Trophoblast cell (in vitro differentiated cells and primary cell): Measurements from ENCODE around the gene DGKD.

Experiments used
- DNase-seq, 2 donors: peaks; one replicate each; pipeline ENCODE4 v3.0.0-alpha.2; 2016
- H2AFZ ChIP-seq: 2 replicates; pipeline ENCODE4 v1.6.1; 2013; ENCODE audit warnings: low read length, moderate library complexity, mild to moderate bottlenecking; ENCODE audit not compliant: insufficient read depth, poor library complexity
- H2AK5ac ChIP-seq: 2 replicates; pipeline ENCODE4 v1.6.1; 2013; ENCODE audit warnings: mild to moderate bottlenecking, low read length
- H2BK120ac ChIP-seq: 2 replicates; pipeline ENCODE4 v1.6.1; 2013; ENCODE audit warnings: low read length, mild to moderate bottlenecking, moderate library complexity; ENCODE audit not compliant: insufficient read depth, poor library complexity
- H2BK12ac ChIP-seq: 2 replicates; pipeline ENCODE4 v1.6.1; 2013; ENCODE audit warnings: mild to moderate bottlenecking, low read length, moderate library complexity
- H2BK5ac ChIP-seq: 2 replicates; pipeline ENCODE4 v1.6.1; 2013; ENCODE audit warnings: low read length, low read depth, moderate library complexity, mild to moderate bottlenecking; ENCODE audit not compliant: poor library complexity
- H3K14ac ChIP-seq: 2 replicates; pipeline ENCODE4 v1.6.1; 2013; ENCODE audit warnings: mild to moderate bottlenecking, low read length
- H3K18ac ChIP-seq: 2 replicates; pipeline ENCODE4 v1.6.1; 2013; ENCODE audit warnings: mild to moderate bottlenecking, low read length
- H3K23ac ChIP-seq: 2 replicates; pipeline ENCODE4 v1.6.1; 2013; ENCODE audit warnings: low read length
- H3K27ac ChIP-seq: 2 replicates; pipeline ENCODE4 v1.5.1; 2013; ENCODE audit warnings: low read depth, mild to moderate bottlenecking, inconsistent platforms, low read length, moderate library complexity
- H3K27me3 ChIP-seq: 2 replicates; pipeline ENCODE4 v1.6.1; 2013; ENCODE audit warnings: inconsistent platforms, mild to moderate bottlenecking, low read length, moderate library complexity; ENCODE audit not compliant: insufficient read depth
- H3K36me3 ChIP-seq, 2 experiments: 1 replicate in 1 of 2; 2 replicates in 1 of 2; pipeline ENCODE4 v1.6.1; 2013; ENCODE audit warnings: low read length in 2 of 2, mild to moderate bottlenecking in 2 of 2, moderate library complexity in 1 of 2; ENCODE audit not compliant: insufficient read depth in 2 of 2, control insufficient read depth in 1 of 2
- H3K4ac ChIP-seq: 2 replicates; pipeline ENCODE4 v1.6.1; 2013; ENCODE audit warnings: low read depth, mild to moderate bottlenecking, low read length, moderate library complexity
- H3K4me1 ChIP-seq, 2 experiments: 1 replicate in 1 of 2; 2 replicates in 1 of 2; pipeline ENCODE4 v1.6.1; 2013; ENCODE audit warnings: low read length in 2 of 2, mild to moderate bottlenecking in 2 of 2, moderate library complexity in 1 of 2; ENCODE audit not compliant: insufficient read depth in 2 of 2, control insufficient read depth in 1 of 2
- H3K4me2 ChIP-seq: 2 replicates; pipeline ENCODE4 v1.6.1; 2013; ENCODE audit warnings: inconsistent platforms, mild to moderate bottlenecking, low read length, moderate library complexity
- H3K4me3 ChIP-seq: 2 replicates; pipeline ENCODE4 v1.5.1; 2013; ENCODE audit warnings: mild to moderate bottlenecking, low read depth, low read length, inconsistent platforms
- H3K79me1 ChIP-seq: one replicate; pipeline ENCODE4 v1.6.1; 2013; ENCODE audit warnings: low read length
- H3K79me2 ChIP-seq: 2 replicates; pipeline ENCODE4 v1.6.1; 2013; ENCODE audit warnings: low read length, mild to moderate bottlenecking; ENCODE audit not compliant: control insufficient read depth, insufficient read depth, poor library complexity
- H3K9ac ChIP-seq: 2 replicates; pipeline ENCODE4 v1.6.1; 2013; ENCODE audit warnings: mild to moderate bottlenecking, low read length
- H3K9me3 ChIP-seq: 2 replicates; pipeline ENCODE4 v1.6.1; 2013; ENCODE audit warnings: low read depth, mild to moderate bottlenecking, control low read depth, inconsistent platforms, low read length; ENCODE audit not compliant: insufficient read depth
- H4K12ac ChIP-seq: 2 replicates; pipeline ENCODE4 v1.6.1; 2013; ENCODE audit warnings: low read depth, mild to moderate bottlenecking, low read length, moderate library complexity
- H4K8ac ChIP-seq: 2 replicates; pipeline ENCODE4 v1.6.1; 2013; ENCODE audit warnings: low read depth, mild to moderate bottlenecking, low read length, moderate library complexity
- H4K91ac ChIP-seq: one replicate; pipeline ENCODE4 v1.6.1; 2013; ENCODE audit warnings: low read depth, mild to moderate bottlenecking, low read length, moderate library complexity
- WGBS: extraction: QIAGEN DNeasy Blood & Tissue Kit; methylation state at CpG from one replicate; pipeline ENCODE4 v1.1.7; 2013; ENCODE audit warnings: missing lambda C conversion rate; ENCODE audit not compliant: insufficient read length, insufficient coverage; ENCODE audit errors: extremely low coverage; 5-methylcytosine and 5-hydroxymethylcytosine counted together

Gene DGKD

DNA sequence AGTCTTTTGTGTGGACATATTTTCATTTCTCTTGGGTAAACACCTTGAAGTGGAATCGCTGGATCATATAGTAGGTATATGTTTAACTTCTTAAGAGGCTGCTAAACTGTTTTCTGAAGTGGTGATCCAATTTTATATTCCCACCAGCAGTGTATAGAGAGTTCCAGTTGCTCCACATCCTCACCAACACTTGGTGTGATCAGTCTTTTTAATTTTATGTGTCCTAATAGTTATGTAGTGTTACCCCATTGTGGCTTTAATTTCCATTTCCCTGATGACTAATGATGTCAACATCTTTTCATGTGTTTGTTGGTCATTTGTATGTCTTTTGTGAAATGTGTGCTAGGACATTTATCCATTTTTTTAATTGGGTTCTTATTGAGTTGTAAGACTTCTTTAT is 56.9 kb downstream of the DGKD start:
- Histone ChIP-seq H2BK5ac (no peak overlapping the region), H2AK5ac (no peak overlapping the region), H3K23ac (no peak overlapping the region), H2BK12ac (no peak overlapping the region), H3K27ac (no peak overlapping the region), H3K4me3 (no peak overlapping the region), H3K4me2 (no peak overlapping the region), H3K9ac (no peak overlapping the region), H4K91ac (no peak overlapping the region), H2BK120ac (no peak overlapping the region), H3K4me1 (peaks cover 7 to 8% of the 10 kb centered on the region in 2 experiments), H3K18ac (no peak overlapping the region), H3K14ac (no peak overlapping the region), H3K36me3 (no peaks in the 10 kb centered on the region), H3K79me1 (no peaks in the 10 kb centered on the region), H3K4ac (no peak overlapping the region), H3K9me3 (no peaks in the 10 kb centered on the region), H4K12ac (no peak overlapping the region), H4K8ac (no peak overlapping the region), H2AFZ (no peak overlapping the region), H3K79me2 (no peaks in the 10 kb centered on the region), H3K27me3 (no peaks in the 10 kb centered on the region)
- WGBS: no CpG with 5 or more reads among the region's 1 CpG
- no peak for DNase-seq

GRCh38 chr2:233412405-233412804 is 58.1 kb downstream of the DGKD start:
- Histone ChIP-seq H3K4me3 (no peak overlapping the region), H3K23ac (no peak overlapping the region), H2AFZ (no peak overlapping the region), H3K79me1 (no peaks in the 10 kb centered on the region), H3K27ac (no peak overlapping the region), H3K4me2 (no peak overlapping the region), H3K9me3 (no peaks in the 10 kb centered on the region), H3K18ac (no peak overlapping the region), H4K8ac (no peak overlapping the region), H2BK5ac (no peak overlapping the region), H3K79me2 (no peaks in the 10 kb centered on the region), H2BK120ac (no peak overlapping the region), H3K4ac (no peak overlapping the region), H2BK12ac (no peak overlapping the region), H2AK5ac (no peak overlapping the region), H3K9ac (no peak overlapping the region), H3K36me3 (no peaks in the 10 kb centered on the region), H3K4me1 (peaks cover 7 to 8% of the 10 kb centered on the region in 2 experiments), H4K12ac (no peak overlapping the region), H4K91ac (no peak overlapping the region), H3K14ac (no peak overlapping the region), H3K27me3 (no peaks in the 10 kb centered on the region)
- WGBS: no CpG with 5 or more reads among the region's 3 CpGs
- DNase-seq: no peak

- Histone ChIP-seq H3K14ac (no peak overlapping the region), H3K23ac (no peak overlapping the region), H3K27ac (no peak overlapping the region), H4K8ac (no peak overlapping the region), H3K27me3 (no peaks in the 10 kb centered on the region), H2AFZ (no peak overlapping the region), H2BK12ac (no peak overlapping the region), H3K18ac (no peak overlapping the region), H3K79me2 (no peaks in the 10 kb centered on the region), H3K36me3 (no peaks in the 10 kb centered on the region), H2AK5ac (no peak overlapping the region), H2BK120ac (no peak overlapping the region), H3K79me1 (no peaks in the 10 kb centered on the region), H4K91ac (no peak overlapping the region), H3K4me3 (no peak overlapping the region), H2BK5ac (no peak overlapping the region), H3K9me3 (no peaks in the 10 kb centered on the region), H3K4ac (no peak overlapping the region), H3K4me1 (peaks cover 7 to 8% of the 10 kb centered on the region in 2 experiments), H4K12ac (no peak overlapping the region), H3K9ac (no peak overlapping the region), H3K4me2 (no peak overlapping the region)
- no peak for DNase-seq
- WGBS: no CpG with 5 or more reads among the region's 4 CpGs
These were observed 58.8 kb downstream of the DGKD start for GRCh38 chr2:233413046-233413445.

DNA sequence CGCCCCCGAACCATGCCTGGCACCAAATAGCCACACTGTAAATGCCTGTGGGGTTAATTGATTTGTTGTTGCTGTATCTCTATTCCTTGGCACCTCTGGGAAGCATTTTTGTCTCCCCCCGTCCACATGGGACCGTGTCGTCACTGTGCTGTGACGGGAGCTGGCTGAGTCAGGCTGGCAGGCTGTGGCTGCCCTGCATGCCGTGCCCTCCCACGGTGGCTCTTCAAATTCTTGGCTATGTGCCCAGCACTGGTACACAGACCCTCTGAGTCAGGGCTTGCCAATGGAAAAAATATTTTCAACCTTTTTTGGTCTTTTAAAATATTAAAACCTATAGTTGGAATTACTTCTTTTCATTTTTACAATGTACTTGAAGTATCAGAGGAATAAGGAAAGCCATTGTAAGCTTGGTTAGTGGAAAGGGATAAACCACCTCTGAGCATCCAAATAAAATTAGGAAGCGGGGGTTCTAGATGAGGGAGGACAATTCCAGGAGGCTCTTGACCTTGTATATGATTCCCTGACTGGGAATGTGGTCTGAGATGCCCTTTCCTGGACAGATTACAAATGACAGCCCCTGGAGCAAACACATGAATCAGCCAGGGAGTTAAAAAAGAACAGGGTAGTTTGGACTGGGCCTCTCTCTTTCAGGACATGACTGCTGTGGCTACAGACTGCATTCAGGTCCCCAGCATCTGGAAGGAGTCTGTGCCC is 59.4 kb downstream of the DGKD start:
- Histone ChIP-seq H4K8ac (no peak overlapping the region), H3K4me1 (peaks cover 7 to 8% of the 10 kb centered on the region in 2 experiments), H3K79me2 (no peaks in the 10 kb centered on the region), H3K4me3 (no peak overlapping the region), H4K91ac (no peak overlapping the region), H2BK120ac (no peak overlapping the region), H3K9me3 (no peaks in the 10 kb centered on the region), H3K27me3 (no peaks in the 10 kb centered on the region), H3K79me1 (no peaks in the 10 kb centered on the region), H2AK5ac (peak overlapping the region; percentile 34), H2BK12ac (no peak overlapping the region), H3K4ac (peak overlapping the region; percentile 4), H3K18ac (peak overlapping the region; percentile 46), H2AFZ (no peak overlapping the region), H3K36me3 (no peaks in the 10 kb centered on the region), H4K12ac (no peak overlapping the region), H3K9ac (no peak overlapping the region), H3K23ac (no peak overlapping the region), H3K27ac (peak overlapping the region; percentile 29), H2BK5ac (no peak overlapping the region), H3K4me2 (no peak overlapping the region), H3K14ac (peak overlapping the region; percentile 18)
- no CpG with 5 or more reads among the region's 9 CpGs for WGBS
- DNase-seq: peak in 1 of 2 donors; percentile 13
